K562 (cell line): Measurements from ENCODE around the gene LAMB3. TPM values are rescaled to one million over a fixed set of nuclear protein-coding genes. Genes with fewer than 3 reads are reported as not detected.
A peak's percentile ranks its signal among the peaks of the same experiment; 100 is the strongest.

Experiments
- CREB1 ChIP-seq, 2 experiments: sonication (generic) in 1 of 2; formaldehyde crosslinking in 1 of 2; IDR thresholded peaks; 2 replicates each; pipeline versions ENCODE4 v1.6.1 to v1.8.0; 2012 to 2022; ENCODE audit warnings: inconsistent platforms in 1 of 2, mild to moderate bottlenecking in 1 of 2, missing genetic modification reagents in 1 of 2, moderate library complexity in 1 of 2
- ETV1 ChIP-seq: fragments of 450-650 bp; conservative IDR thresholded peaks from 2 replicates; pipeline ENCODE4 v1.6.1; 2016; ENCODE audit warnings: missing genetic modification characterization, control low read depth, low read depth, missing compliant biosample characterization
- FOS ChIP-seq: IDR thresholded peaks from 3 replicates; pipeline ENCODE4 v1.6.1; 2011; ENCODE audit not compliant: insufficient read length; ENCODE audit errors: extremely low read depth
- FOSL1 ChIP-seq: fragments of 200-800 bp; sonication (Bioruptor generic); conservative IDR thresholded peaks from 2 replicates; pipeline ENCODE4 v1.6.1; 2016; ENCODE audit warnings: missing genetic modification characterization, missing compliant biosample characterization
- FOXJ3 ChIP-seq: sonication (generic); formaldehyde crosslinking; IDR thresholded peaks from 2 replicates; pipeline ENCODE4 v1.4.0; 2020; ENCODE audit warnings: mild to moderate bottlenecking, missing genetic modification reagents
- GATAD2A ChIP-seq: fragments of 450-650 bp; IDR thresholded peaks from 2 replicates; pipeline ENCODE4 v1.6.1; 2017
- HMBOX1 ChIP-seq: sonication (generic); IDR thresholded peaks from 2 replicates; pipeline ENCODE4 v1.6.1; 2016
- KAT2B ChIP-seq: IDR thresholded peaks from one replicate; pipeline ENCODE4 v1.6.1; 2012; ENCODE audit warnings: low read depth, mild to moderate bottlenecking, control low read depth, inconsistent platforms, low read length, moderate library complexity
- MBD2 ChIP-seq: sonication (generic); IDR thresholded peaks from 2 replicates; pipeline ENCODE4 v1.6.1; 2016; ENCODE audit warnings: low read depth, borderline replicate concordance
- NRF1 ChIP-seq, 2 experiments: fragments of 450-650 bp; IDR thresholded peaks in 1 of 2; conservative IDR thresholded peaks in 1 of 2; 2 replicates each; pipeline ENCODE4 v1.6.1; 2014; ENCODE audit warnings: mild to moderate bottlenecking in 2 of 2
- SFPQ ChIP-seq: fragments of 200-400 bp; formaldehyde crosslinking; IDR thresholded peaks from 2 replicates; pipeline ENCODE4 v1.6.1; 2017; ENCODE audit warnings: mild to moderate bottlenecking, low read depth, low read length, moderate library complexity
- TFE3 ChIP-seq: fragments of 450-650 bp; formaldehyde crosslinking; IDR thresholded peaks from 2 replicates; pipeline ENCODE4 v1.4.0; 2020; ENCODE audit warnings: mild to moderate bottlenecking, mixed read lengths
- ZC3H4 ChIP-seq: sonication (generic); formaldehyde crosslinking; IDR thresholded peaks from 2 replicates; pipeline ENCODE4 v1.9.0; 2021; ENCODE audit warnings: missing genetic modification reagents, borderline replicate concordance
- ZNF584 ChIP-seq: fragments of 200-800 bp; sonication (Bioruptor generic); IDR thresholded peaks from 2 replicates; pipeline ENCODE4 v1.6.1; 2016; ENCODE audit warnings: low read depth, mild to moderate bottlenecking, missing genetic modification characterization, missing compliant biosample characterization
- ZNF79 ChIP-seq: fragments of 250-450 bp; sonication (Bioruptor Pico); IDR thresholded peaks from 2 replicates; pipeline ENCODE4 v1.4.0; 2020; ENCODE audit warnings: low read depth, mild to moderate bottlenecking, moderate library complexity
- polyA plus RNA-seq, 8 experiments: library from polyadenylated mRNA; depleted of rRNA in 4 of 8; stranded (reverse) in 5 of 8; unstranded in 3 of 8; fragments of >200 nt; fragmentation: Nextera tagmentation in 2 of 8; fragmentation: Illumina TruSeq in 1 of 8; extraction: Ambion mirVana in 2 of 8; extraction: Trizol in 1 of 8; gene quantifications; 2 replicates each; pipeline versions ENCODE4 v1.2.1 to v1.2.3, GENCODE V29; 2011 to 2014; ENCODE audit warnings: inconsistent platforms in 1 of 8, missing spikeins in 1 of 8
- total RNA-seq, 7 experiments: library from RNA; depleted of rRNA in 6 of 7; stranded (reverse); fragments of >200 nt in 6 of 7; fragmentation: Illumina TruSeq in 2 of 7; extraction: Trizol in 2 of 7; gene quantifications; 2 replicates each; pipeline versions ENCODE4 v1.2.1 to v1.2.3, GENCODE V29; 2011 to 2021; ENCODE audit warnings: low replicate concordance in 1 of 7
- TF ChIP-seq, protein P1 (sequence below), 3 experiments: fragments of 200-800 bp in 1 of 3; sonication (Bioruptor generic) in 1 of 3; sonication (generic) in 1 of 3; formaldehyde crosslinking in 1 of 3; IDR thresholded peaks; 2 replicates each; pipeline versions ENCODE4 v1.6.1 to v1.8.0; 2016 to 2022; ENCODE audit warnings: mild to moderate bottlenecking in 2 of 3, missing compliant biosample characterization in 2 of 3, missing genetic modification characterization in 2 of 3, missing genetic modification reagents in 1 of 3
- TF ChIP-seq, protein P2 (sequence below): sonication (generic); formaldehyde crosslinking; IDR thresholded peaks from 2 replicates; pipeline ENCODE4 v1.5.0; 2020; ENCODE audit warnings: missing genetic modification reagents

The LAMB3 gene
- total and polyA plus RNA-seq, 9 of the 15 experiments (the other 6 are each of a cell fraction or from before 2014, with no cell fraction given) = 0.08 to 1.3 (median 0.91) TPM

- TF ChIP-seq, protein P1, sequence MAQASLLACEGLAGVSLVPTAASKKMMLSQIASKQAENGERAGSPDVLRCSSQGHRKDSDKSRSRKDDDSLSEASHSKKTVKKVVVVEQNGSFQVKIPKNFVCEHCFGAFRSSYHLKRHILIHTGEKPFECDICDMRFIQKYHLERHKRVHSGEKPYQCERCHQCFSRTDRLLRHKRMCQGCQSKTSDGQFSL (CRISPR knock-in tag; IDR thresholded peaks at IDR 0.05) = no peak
- TF ChIP-seq, protein P1 (tag; IDR thresholded peaks at IDR 0.05) = no peak
- TF ChIP-seq FOS = no peak
- no peak for TF ChIP-seq ZNF79
- TF ChIP-seq, protein P2, sequence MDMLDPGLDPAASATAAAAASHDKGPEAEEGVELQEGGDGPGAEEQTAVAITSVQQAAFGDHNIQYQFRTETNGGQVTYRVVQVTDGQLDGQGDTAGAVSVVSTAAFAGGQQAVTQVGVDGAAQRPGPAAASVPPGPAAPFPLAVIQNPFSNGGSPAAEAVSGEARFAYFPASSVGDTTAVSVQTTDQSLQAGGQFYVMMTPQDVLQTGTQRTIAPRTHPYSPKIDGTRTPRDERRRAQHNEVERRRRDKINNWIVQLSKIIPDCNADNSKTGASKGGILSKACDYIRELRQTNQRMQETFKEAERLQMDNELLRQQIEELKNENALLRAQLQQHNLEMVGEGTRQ (CRISPR knock-in tag) = peak; percentile 90
- TF ChIP-seq CREB1 (IDR thresholded peaks at IDR 0.05) = no peak
- no peak for TF ChIP-seq CREB1 (CRISPR knock-in tag; IDR thresholded peaks at IDR 0.05)
- no peak for TF ChIP-seq FOXJ3
- TF ChIP-seq GATAD2A = no peak
- TF ChIP-seq ZNF584 (CRISPR knock-in tag) = no peak
- TF ChIP-seq TFE3 = peak; percentile 98
- TF ChIP-seq ZC3H4 (CRISPR knock-in tag) = no peak
- TF ChIP-seq KAT2B = no peak
- TF ChIP-seq FOSL1 (tag) = peak; percentile 93
- 0 out of 4 replicates have a peak, but pooled peaks of 1 of the 2 experiments have one; percentile 25 for TF ChIP-seq NRF1 (conservative IDR thresholded peaks at IDR 0.05 in 1 of 2, IDR thresholded peaks at IDR 0.05 in 1 of 2)
- no peak for TF ChIP-seq SFPQ
- no peak for TF ChIP-seq MBD2
- TF ChIP-seq HMBOX1 = 0 out of 2 replicates have a peak, but pooled peaks have one; percentile 47
- TF ChIP-seq ETV1 (tag) = peak; percentile 39; the same call in 1 of the 2 replicates
Measured at GRCh38 chr1:209672705-209673630, 20.7 kb upstream of the LAMB3 start (continued).
